Brain microvascular endothelial cell (primary cell): ENCODE data around the gene SATB1.
"Not testable (repeated sequence)": the region's sequence is repeated elsewhere in the genome, so short reads cannot be mapped to it uniquely, and the experiment has no call there.

Experiments
- DNase-seq: peaks from one replicate; pipeline ENCODE4 v3.0.0-alpha.2; 2020
- H3K27ac ChIP-seq: fragments of 250-450 bp; sonication (Bioruptor Pico); 2 replicates; pipeline ENCODE4 v1.5.1; 2020; ENCODE audit warnings: mild to moderate bottlenecking, moderate library complexity
- H3K27me3 ChIP-seq: fragments of 250-450 bp; sonication (Bioruptor Pico); replicated peaks from 2 replicates; pipeline ENCODE4 v1.5.1; 2020; ENCODE audit warnings: mild to moderate bottlenecking
- H3K36me3 ChIP-seq: fragments of 250-450 bp; sonication (Bioruptor Pico); replicated peaks from 2 replicates; pipeline ENCODE4 v1.5.1; 2020; ENCODE audit warnings: mild to moderate bottlenecking
- H3K4me3 ChIP-seq: 2 replicates; pipeline ENCODE4 v1.5.1; 2011; ENCODE audit warnings: low read depth, mild to moderate bottlenecking, control low read depth, low read length, moderate library complexity
- CTCF ChIP-seq: IDR thresholded peaks from 2 replicates; pipeline ENCODE4 v1.5.1; 2011; ENCODE audit warnings: low read depth, mild to moderate bottlenecking, moderate library complexity, low read length, control low read depth, inconsistent platforms; ENCODE audit errors: missing control alignments
- in situ Hi-C: cut with HindIII; loops from 2 replicates; pipeline ENCODE4 v1.10.0; 2017; ENCODE audit warnings: low sequenced_read_pairs, low pct_ligation_motif_present

SATB1 gene

GRCh38 chr3:18338827-18339514 lies 86.2 kb downstream of the SATB1 start:
- TF ChIP-seq CTCF = no peak
- no peak for DNase-seq
- Histone ChIP-seq H3K36me3 (no peaks in the 10 kb centered on the region), H3K27me3 (no peaks in the 10 kb centered on the region), H3K4me3 (no peak overlapping the region), H3K27ac (no peak overlapping the region)
- in situ Hi-C loops = no loop called here

DNA sequence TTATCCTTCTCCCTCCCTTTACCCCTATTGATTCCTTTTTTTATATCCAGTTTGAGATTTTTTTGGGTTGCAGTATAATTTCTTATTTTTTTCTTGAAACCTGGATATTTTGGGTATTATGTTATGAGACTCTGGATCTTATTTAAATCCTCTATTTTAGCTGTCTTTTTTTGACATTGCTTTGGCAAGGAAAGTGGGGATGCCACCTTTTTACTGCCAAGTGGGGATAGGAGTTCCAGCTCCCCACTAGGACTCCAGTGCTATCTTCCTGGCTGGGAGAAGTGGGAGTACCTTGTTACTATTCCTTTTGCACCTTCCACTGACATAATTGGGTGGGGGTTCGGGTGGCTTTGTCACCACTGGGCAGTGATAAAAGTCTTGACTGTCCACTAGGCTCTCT lies 87.9 kb downstream of the SATB1 start:
- DNase-seq = no peak
- in situ Hi-C loops = no loop called here
- H3K27ac ChIP-seq = no peak overlapping the region
- no peaks in the 10 kb centered on the region for H3K27me3 ChIP-seq
- TF ChIP-seq CTCF = no peak
- no peaks in the 10 kb centered on the region for H3K36me3 ChIP-seq
- H3K4me3 ChIP-seq = no peak overlapping the region

DNA sequence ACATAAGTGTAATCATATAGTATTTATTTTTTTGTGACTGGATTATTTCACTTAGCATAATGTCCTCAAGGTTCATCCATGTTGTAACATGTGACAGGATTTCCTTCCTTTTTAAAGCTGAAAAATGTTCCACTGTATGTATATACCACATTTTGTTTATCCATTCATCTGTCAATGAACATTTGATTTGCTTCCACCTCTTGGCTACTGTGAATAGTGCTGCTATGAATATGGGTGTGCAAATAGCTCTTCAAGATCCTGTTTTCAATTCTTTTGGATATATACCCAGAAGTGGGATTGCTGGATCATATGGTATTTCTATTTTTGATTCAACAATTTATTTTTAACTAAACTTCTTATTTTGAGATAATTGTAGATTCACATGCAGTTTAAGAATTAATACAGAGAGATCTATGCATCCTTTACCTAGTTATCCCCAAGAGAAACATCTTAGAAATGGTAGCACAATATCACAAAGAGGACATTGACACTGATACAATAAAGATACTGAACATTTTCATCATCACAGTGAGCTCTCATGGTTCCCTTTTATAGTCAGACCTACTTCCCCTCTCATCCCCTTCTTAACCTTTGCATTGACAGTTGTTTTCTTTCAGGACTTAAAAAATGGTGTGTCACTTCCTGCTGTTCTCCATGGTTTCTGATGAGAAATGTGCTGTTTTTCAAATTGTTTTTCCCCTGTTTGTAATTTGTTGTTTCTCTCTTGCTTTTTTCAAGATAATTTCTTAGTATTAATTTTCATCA lies 90.1 kb downstream of the SATB1 start:
- no peak for TF ChIP-seq CTCF
- H3K27ac ChIP-seq = no peak overlapping the region
- DNase-seq = no peak
- in situ Hi-C loops = no loop called here
- no peaks in the 10 kb centered on the region for H3K27me3 ChIP-seq
- H3K36me3 ChIP-seq = no peaks in the 10 kb centered on the region
- no peak overlapping the region for H3K4me3 ChIP-seq

GRCh38 chr3:18330772-18331441 lies 94.2 kb downstream of the SATB1 start:
- H3K36me3 ChIP-seq, in situ Hi-C loops, H3K27ac ChIP-seq, DNase-seq, H3K4me3 ChIP-seq, H3K27me3 ChIP-seq: not testable (repeated sequence)

- Histone ChIP-seq H3K27me3 (no peaks in the 10 kb centered on the region), H3K36me3 (no peaks in the 10 kb centered on the region), H3K27ac (no peak overlapping the region), H3K4me3 (no peak overlapping the region)
- in situ Hi-C loops = no loop called here
- TF ChIP-seq CTCF = no peak
- peak; percentile 26 for DNase-seq
Observed at GRCh38 chr3:18308096-18308650, 117.0 kb downstream of the SATB1 start.

DNA sequence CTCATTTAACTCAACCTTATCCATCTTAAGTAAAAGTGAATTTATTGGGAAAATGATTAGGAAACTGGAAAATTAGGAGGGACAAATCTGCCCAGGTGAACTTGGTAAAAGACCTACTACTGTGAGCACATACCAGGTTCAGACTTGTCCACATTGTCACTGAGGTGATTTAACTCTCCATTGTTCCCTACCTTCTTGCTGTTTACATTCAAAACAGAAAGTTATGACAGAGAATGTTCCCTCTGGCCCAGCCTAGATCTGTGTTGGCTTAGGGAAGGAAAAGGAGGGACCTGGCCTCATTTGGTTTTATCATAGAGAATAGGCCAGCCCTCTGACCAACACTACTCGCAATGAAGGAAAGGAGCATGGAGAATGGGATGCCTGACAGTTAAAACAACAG lies 117.6 kb downstream of the SATB1 start:
- in situ Hi-C loops = no loop called here
- no peak for TF ChIP-seq CTCF
- no peak for DNase-seq
- no peak overlapping the region for H3K4me3 ChIP-seq
- H3K36me3 ChIP-seq = no peaks in the 10 kb centered on the region
- H3K27me3 ChIP-seq = no peaks in the 10 kb centered on the region
- H3K27ac ChIP-seq = no peak overlapping the region
